Measurements from ENCODE around the gene CARD14. TPM values are rescaled to one million over a fixed set of nuclear protein-coding genes. Genes with fewer than 3 reads are reported as not detected.
"Not testable (repeated sequence)": the region's sequence is repeated elsewhere in the genome, so short reads cannot be mapped to it uniquely, and the experiment has no call there.

Gene CARD14
- total RNA-seq, 4 donors from 2014 or later = 0.14 to 0.75 (median 0.48) TPM; not detected in 1

DNA sequence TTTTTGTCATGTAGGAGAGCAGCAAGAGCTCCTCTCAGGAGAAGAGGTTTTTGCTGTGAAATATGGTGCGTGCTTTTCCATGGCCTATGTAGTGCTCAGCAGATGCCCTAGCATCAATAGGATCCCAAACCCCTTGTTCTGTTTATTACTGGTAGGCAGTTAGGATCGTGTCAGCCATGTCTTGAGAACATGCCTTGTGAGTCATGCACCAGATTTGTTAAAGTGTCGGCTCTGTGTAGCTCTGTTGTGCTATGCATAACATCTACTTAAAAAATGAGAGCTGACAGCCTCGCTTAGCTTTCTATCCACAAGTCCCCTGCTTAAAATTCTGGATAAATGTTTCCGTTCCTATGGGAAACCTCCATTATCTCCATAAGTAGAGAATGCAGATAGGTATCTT, 18.5 kb upstream of the CARD14 start:
- WGBS, 2 donors (ENCODE audit: low coverage in 1 of 2) = 79 to 100% methylated on average over 2 to 5 of the region's 5 CpGs
- H3K27me3 ChIP-seq = no peaks in the 10 kb centered on the region
- peaks cover 0 to 11% (median 6%) of the 10 kb centered on the region in 4 donors for H3K4me1 ChIP-seq
- H3K4me3 ChIP-seq = no peak overlapping the region
- peak overlapping the region in 1 of 4 donors; percentile 9 for H3K27ac ChIP-seq
- in situ Hi-C loops (cut with MboI; ENCODE audit: low pct_ligation_motif_present in 1 of 4, low pct_unique_long_range_greater_than_20kb in 1 of 4, low sequenced_read_pairs in 3 of 4) = no loop called here
- no peak for TF ChIP-seq CTCF (IDR thresholded peaks at IDR 0.05)
- no peak for TF ChIP-seq POLR2A (IDR thresholded peaks at IDR 0.05)
- no peak for TF ChIP-seq EP300 (IDR thresholded peaks at IDR 0.05; ENCODE audit: low read depth)
- TF ChIP-seq POLR2AphosphoS5 (IDR thresholded peaks at IDR 0.05) = no peak
- no peak for DNase-seq
- H3K36me3 ChIP-seq = no peaks in the 10 kb centered on the region
- peaks cover 9% of the 10 kb centered on the region in 2 donors for H3K9me3 ChIP-seq
- intact Hi-C loops (cut with DNase I; ENCODE audit: low total_unique reads) = no loop called here

DNA sequence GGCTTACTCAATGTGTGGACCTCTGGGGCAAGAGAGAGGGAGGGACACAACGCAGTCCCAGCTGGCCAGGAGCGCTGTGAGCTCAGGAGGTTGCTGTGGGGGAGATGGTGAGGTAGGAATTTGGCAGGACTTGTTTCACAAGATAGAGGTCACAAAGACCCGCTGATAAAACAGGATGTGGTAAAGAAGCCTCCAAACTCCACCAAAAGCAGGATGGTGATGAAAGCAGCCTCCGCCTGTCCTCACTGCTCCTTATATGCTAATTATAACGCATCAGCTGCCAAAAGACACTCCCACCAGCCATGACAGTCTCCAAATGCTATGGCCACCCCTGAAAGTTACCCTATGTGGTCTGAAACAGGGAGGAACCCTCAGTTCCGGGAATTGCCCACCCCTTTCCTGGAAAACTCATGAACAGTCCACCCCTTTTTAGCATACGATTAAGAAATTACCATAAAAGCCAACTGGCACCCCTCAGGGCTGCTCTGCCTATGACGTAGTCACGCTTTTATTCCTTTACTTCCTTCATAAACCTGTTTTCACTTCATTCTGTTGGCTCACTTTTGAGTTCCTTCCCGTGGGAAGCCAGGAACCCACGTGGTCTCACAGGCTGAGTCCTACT, 17.6 kb upstream of the CARD14 start:
- no peaks in the 10 kb centered on the region for H3K36me3 ChIP-seq
- TF ChIP-seq POLR2AphosphoS5 (IDR thresholded peaks at IDR 0.05) = no peak
- no peak for TF ChIP-seq CTCF (IDR thresholded peaks at IDR 0.05)
- TF ChIP-seq EP300 (IDR thresholded peaks at IDR 0.05; ENCODE audit: low read depth) = no peak
- no peak for TF ChIP-seq POLR2A (IDR thresholded peaks at IDR 0.05)
- intact Hi-C loops (cut with DNase I; ENCODE audit: low total_unique reads) (no loop called here), in situ Hi-C loops (cut with MboI; ENCODE audit: low pct_ligation_motif_present in 1 of 4, low pct_unique_long_range_greater_than_20kb in 1 of 4, low sequenced_read_pairs in 3 of 4) (no loop called here)
- H3K27me3 ChIP-seq = no peaks in the 10 kb centered on the region
- H3K4me3 ChIP-seq = no peak overlapping the region
- H3K27ac ChIP-seq = no peak overlapping the region
- peaks cover 0 to 11% (median 6%) of the 10 kb centered on the region in 4 donors for H3K4me1 ChIP-seq
- DNase-seq = no peak
- peaks cover 9 to 10% of the 10 kb centered on the region in 2 donors for H3K9me3 ChIP-seq
- 68 to 82% methylated on average over 6 to 11 of the region's 11 CpGs for WGBS, 2 donors (ENCODE audit: low coverage in 1 of 2)

DNA sequence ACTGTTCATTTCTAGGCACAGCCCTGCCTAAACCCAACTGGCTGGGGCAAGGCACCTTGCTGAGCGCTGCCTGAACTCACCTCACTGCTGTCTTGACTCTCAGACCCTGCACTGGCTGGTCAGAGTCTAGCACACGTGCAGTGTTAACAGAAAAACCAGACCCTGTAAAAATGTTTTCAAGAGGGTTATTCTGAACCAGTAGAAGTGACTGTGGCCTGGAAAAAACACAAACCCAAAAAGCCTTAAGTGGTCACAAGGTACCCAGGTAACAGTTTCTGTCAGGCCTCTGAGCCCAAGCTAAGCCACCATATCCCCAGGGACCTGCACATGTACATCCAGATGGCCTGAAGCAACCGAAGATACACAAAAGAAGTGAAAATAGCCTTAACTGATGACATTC, 16.8 kb upstream of the CARD14 start:
- no peak overlapping the region for H3K4me3 ChIP-seq
- intact Hi-C loops (cut with DNase I; ENCODE audit: low total_unique reads) (no loop called here), in situ Hi-C loops (cut with MboI; ENCODE audit: low pct_ligation_motif_present in 1 of 4, low pct_unique_long_range_greater_than_20kb in 1 of 4, low sequenced_read_pairs in 3 of 4) (no loop called here)
- H3K36me3 ChIP-seq = no peaks in the 10 kb centered on the region
- H3K27me3 ChIP-seq = no peaks in the 10 kb centered on the region
- DNase-seq = no peak
- TF ChIP-seq CTCF (IDR thresholded peaks at IDR 0.05) (no peak), POLR2AphosphoS5 (IDR thresholded peaks at IDR 0.05) (no peak), EP300 (IDR thresholded peaks at IDR 0.05; ENCODE audit: low read depth) (no peak), POLR2A (IDR thresholded peaks at IDR 0.05) (no peak)
- WGBS, 2 donors (ENCODE audit: low coverage in 1 of 2) = 65 to 83% methylated on average over 2 to 3 of the region's 3 CpGs
- H3K9me3 ChIP-seq = peaks cover 9 to 10% of the 10 kb centered on the region in 2 donors
- no peak overlapping the region for H3K27ac ChIP-seq
- peaks cover 0 to 9% (median 3%) of the 10 kb centered on the region in 4 donors for H3K4me1 ChIP-seq

DNA sequence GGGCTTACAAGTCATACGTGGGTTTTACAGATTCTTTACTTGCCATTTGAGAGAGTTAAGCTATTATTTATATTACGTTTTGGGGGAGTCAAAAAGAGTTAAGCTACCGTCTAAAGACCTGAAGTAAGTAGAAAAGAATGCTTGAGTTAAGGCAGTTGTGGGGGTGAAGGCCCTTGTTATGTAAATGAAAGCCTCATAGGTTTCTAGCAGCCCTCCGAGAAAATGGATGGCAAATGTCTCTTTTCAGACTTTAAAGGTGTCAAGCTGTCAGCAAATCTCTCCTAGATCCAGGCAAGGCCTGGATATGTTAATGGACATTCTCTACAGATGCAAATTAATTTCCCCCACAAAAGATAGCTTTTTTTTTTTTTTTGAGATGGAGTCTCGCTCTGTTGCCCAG, 15.7 kb upstream of the CARD14 start:
- 74 to 77% methylated on average over 5 of the region's 5 CpGs for WGBS, 2 donors (ENCODE audit: low coverage in 1 of 2)

GRCh38 chr17:80155600-80155999, 14.2 kb upstream of the CARD14 start:
- H3K4me3 ChIP-seq; H3K36me3 ChIP-seq; H3K27ac ChIP-seq; in situ Hi-C loops (cut with MboI; ENCODE audit: low pct_ligation_motif_present in 1 of 4, low pct_unique_long_range_greater_than_20kb in 1 of 4, low sequenced_read_pairs in 3 of 4); H3K27me3 ChIP-seq; intact Hi-C loops (cut with DNase I; ENCODE audit: low total_unique reads); DNase-seq; H3K4me1 ChIP-seq; H3K9me3 ChIP-seq: not testable (repeated sequence)
- 42% methylated on average over 2 of the region's 2 CpGs; no CpG with 5 or more reads in 1 of the 2 donors for WGBS, 2 donors (ENCODE audit: low coverage in 1 of 2)

More for the DNA sequence above, 15.7 kb upstream of the CARD14 start:
- Histone ChIP-seq H3K27me3 (no peaks in the 10 kb centered on the region), H3K4me1 (no peaks in the 10 kb centered on the region), H3K27ac (no peak overlapping the region), H3K36me3 (no peaks in the 10 kb centered on the region), H3K4me3 (no peak overlapping the region), H3K9me3 (peaks cover 9 to 10% of the 10 kb centered on the region in 2 donors)
- no peak for TF ChIP-seq EP300 (IDR thresholded peaks at IDR 0.05; ENCODE audit: low read depth)
- no peak for TF ChIP-seq CTCF (IDR thresholded peaks at IDR 0.05)
- TF ChIP-seq POLR2AphosphoS5 (IDR thresholded peaks at IDR 0.05) = no peak
- no peak for TF ChIP-seq POLR2A (IDR thresholded peaks at IDR 0.05)
- intact Hi-C loops (cut with DNase I; ENCODE audit: low total_unique reads) = no loop called here
- no peak for DNase-seq
- in situ Hi-C loops (cut with MboI; ENCODE audit: low pct_ligation_motif_present in 1 of 4, low pct_unique_long_range_greater_than_20kb in 1 of 4, low sequenced_read_pairs in 3 of 4) = no loop called here
